ENCODE data around the gene VPS35L. TPM values are rescaled to one million over a fixed set of nuclear protein-coding genes. Genes with fewer than 3 reads are reported as not detected.
"Not testable (repeated sequence)": the region's sequence is repeated elsewhere in the genome, so short reads cannot be mapped to it uniquely, and the experiment has no call there.

The VPS35L gene
- polyA plus RNA-seq, 4 donors, result 62.3 to 64.9 (median 63.7) TPM

DNA sequence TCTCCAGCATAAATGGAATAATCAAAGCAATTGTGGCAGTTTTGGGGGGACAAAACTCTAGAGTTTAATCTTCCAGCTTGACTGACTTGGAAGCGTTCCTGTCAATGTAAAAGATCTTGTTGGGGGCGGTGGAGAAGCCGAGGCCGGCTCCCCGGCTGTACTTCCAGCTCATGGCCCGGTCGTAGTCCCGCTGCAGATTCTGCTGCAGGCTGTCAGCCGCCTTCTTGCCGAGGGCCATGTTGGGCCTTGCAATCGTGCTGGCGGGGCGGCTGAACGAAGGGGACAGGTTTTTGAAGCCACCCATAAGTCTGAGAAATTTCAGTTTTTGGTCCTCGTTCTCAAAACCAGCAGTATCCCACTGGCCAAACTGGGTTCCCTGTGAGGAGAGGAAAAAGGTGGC lies 151.3 kb downstream of the VPS35L start:
- no peak for DNase-seq (ENCODE audit: low read depth in 4 of 4, low spot score in 2 of 4)

DNA sequence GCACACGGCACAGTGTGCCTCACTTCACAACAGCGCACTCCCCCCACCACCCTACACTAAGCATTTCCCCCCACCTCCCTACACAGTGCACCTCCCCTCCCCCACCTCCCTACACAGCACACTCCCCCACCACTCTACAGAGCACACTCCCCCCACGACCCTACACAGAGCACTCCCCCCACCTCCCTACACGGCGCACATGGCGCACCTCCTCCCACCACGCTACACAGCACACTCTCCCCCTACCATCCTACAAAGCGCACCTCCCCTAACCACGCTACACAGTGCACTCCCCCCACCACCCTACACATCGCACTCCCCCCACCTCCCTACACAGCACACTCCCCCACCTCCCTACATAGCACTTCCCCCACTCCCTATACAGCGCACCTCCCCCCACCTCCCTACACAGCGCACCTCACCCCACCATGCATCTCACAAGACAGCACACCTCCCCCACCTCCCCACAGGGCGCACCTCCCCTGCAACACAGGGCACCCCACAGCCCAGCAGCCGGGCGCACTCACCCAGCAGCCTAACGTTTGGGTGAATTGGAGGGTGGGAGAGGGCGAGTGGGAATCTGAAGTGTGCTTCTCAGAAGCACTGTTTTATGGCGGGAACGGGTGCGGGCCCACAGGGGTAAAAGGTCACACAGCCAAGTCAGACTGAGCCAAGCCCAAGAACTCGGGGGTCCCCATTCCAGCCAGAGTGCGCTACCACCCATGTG lies 152.2 kb downstream of the VPS35L start:
- DNase-seq (ENCODE audit: low read depth in 4 of 4, low spot score in 2 of 4), result no peak

DNA sequence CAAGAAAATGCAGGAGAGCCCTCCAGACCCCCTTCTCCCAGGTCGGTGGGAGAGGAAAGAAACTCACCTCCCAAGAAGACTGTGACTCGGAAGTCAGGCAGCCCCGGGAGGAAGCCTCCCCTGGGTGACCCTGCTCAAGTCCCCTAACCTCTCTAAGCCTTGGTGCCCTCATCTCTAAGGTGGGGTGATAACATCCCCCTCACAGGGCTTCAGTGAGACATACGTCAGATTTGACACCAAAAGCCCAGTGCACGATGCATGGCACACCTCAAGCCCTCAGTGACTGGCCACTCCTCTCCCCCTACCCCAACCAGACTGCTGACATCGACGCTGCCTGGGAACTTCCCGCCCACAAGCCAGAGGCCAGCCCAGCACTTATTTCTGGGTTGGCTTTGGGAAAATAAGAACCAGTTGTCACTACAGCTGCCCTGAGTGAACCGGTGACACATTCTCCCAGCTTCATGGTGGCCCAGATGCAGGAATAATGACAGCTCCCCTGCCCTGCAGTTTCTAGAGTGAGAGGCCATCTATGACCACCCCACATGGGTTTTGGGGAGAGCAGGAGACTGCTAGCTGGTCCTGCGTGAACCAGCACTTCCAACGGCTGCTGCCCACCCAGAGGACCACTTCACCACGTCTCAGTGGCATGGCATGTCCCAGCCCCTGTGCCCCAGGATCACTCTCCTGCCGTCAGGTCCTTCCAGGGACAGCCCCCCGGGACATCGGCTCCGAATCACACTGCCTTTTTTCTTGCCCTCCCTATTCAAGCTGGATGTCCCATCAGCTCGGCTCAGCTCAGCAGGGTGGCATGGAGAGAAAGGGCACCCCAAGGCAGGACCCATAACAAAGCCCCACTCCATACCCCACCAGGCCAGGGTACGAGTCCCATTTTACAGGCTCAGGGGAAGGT lies 153.0 kb downstream of the VPS35L start:
- no peak for DNase-seq (ENCODE audit: low read depth in 4 of 4, low spot score in 2 of 4)

DNA sequence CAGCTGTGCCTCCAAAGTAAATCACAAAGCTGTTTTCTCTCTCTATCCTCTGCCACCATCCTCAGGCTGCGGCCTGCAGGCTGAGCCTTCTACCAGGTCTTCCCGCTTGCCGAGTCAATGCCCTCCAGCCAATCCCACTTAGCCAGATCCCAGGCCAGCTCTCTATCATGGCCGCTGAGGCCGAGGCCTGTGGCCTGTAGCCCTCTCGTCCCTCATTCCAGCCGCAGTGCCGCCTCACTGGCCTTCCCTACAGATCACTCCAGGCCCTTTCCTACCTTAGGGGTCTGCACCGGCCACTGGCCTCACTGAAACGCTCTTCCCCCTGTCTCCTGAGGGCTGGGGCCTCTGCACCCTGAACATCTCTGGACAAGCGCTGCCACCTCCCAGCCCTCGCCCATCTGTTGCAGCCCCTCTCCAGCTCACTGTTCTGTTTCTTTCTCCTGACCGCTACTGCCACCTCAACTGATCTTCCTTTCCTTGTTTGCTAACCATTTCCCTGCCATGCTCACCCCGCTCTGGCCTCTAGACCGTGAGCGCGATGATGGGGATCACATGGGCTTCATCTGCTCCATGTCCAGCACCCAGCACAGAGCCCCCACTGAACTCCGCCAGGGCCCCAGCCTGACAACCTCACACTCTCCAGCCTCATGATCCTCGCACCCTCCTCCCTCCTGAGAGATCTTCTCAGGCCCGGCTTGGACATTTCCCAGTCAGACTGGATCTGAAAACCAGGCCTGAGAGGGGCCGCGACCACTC lies 154.1 kb downstream of the VPS35L start:
- no peak for DNase-seq (ENCODE audit: low read depth in 4 of 4, low spot score in 2 of 4)

DNA sequence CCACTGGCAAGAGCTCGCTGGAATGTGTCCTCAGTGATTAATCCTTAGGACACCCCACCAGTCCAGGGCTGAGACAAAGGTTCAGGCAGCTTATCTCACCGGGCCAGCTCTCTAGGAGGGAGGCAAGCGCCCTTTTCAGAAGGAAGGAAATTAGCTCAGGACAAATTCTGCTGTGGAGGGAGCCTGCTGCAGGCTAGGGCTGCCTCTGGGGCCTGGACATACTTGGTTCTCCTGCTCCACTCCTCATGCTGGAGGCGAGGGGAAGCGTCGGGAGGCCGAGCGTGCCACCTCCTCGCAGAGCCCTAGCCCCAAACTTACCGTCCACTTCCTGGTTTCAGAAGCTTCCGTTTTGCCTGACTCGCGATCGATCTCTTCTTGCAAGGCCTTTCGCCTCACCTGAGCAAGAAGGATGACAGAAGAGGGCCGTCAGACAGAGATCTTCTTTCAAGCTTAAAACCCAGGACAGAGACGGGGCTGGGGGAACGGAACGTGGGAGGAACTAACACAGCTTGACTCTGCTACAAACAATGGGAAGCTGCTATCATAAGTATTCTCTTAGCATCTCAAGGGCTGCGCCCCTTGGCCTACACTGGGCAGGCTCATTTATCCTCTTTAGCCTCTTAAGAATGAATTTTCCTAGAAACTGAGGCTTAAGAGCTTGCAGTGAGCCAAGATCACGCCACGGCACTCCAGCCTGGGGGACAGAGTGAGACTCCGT lies 154.8 kb downstream of the VPS35L start:
- no peak for DNase-seq (ENCODE audit: low read depth in 4 of 4, low spot score in 2 of 4)

DNA sequence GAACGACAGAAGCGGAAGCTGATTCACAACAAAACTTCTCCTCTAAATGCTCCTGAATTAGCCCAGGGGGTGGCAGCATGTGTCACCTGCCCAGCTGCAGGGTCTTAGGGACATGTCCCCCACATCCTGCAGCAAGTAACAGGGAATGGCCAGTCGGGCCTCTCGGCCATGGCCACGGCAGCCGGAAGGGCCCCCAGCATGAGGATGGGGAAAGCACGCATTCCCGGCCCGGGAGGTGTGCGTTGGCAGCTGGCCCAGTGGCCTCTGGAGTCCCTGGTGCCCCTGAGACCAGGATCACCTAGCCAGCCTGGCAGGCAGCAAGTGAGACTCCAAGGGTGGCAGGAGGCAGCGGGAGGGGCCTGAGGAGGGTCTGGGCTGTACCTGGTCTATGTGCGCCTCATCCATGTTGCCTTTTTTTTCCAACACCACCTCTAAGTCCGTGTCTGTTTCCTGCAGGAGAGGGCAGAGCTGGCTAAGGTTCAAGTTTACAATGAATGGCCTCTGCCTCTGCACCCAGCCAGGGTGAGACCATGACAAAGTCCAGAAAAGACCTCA lies 155.6 kb downstream of the VPS35L start:
- DNase-seq (ENCODE audit: low read depth in 4 of 4, low spot score in 2 of 4), result no peak

DNA sequence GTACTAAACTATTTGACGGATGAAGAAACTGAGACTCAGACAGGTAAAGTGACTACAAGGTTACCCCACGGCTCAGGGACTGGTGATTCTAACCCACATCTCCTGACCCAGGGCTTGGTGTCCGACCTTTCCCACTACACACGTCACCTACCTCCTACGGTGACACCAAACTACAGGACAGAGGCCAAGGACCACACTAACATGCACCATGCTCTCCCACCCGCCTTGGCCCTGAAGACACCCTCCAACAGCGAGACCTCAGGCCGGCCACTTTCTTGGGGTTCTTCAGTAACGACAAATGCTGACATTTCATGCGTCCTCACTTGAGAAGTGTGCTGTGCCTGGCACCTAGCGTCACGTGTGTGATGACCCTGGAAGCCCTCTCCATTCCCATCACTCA lies 156.1 kb downstream of the VPS35L start:
- no peak for DNase-seq (ENCODE audit: low read depth in 4 of 4, low spot score in 2 of 4)

DNA sequence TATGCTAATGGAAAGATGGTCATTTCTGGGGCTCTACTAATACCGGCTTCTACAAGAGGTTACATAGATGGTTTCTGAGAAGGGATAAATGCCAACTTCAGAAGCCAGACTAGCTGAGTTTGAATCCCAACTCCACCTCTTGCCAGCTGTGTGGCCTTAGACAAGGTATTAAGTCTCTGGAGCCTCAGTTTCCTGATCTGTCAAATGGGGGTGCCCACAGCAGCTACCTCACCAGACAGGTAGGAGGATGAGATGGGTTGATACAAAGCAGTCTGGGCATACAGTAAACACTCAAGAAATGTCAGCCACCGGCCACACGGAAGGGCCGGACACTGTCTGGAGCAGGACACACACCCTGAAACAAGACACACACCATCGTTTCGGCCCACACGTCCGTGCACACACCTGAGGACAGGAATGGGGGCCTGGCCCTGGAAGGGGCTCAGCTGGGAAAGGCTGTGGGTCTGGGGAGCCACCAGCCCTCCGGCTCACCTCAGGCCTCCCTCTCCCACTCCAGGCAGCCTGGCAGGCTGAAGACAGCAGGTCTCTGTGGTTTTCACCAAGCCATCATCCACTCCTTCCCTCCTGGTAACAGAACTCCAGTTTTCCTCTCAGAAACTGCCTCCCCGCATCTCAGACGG lies 157.0 kb downstream of the VPS35L start:
- no peak for DNase-seq (ENCODE audit: low read depth in 4 of 4, low spot score in 2 of 4)

DNA sequence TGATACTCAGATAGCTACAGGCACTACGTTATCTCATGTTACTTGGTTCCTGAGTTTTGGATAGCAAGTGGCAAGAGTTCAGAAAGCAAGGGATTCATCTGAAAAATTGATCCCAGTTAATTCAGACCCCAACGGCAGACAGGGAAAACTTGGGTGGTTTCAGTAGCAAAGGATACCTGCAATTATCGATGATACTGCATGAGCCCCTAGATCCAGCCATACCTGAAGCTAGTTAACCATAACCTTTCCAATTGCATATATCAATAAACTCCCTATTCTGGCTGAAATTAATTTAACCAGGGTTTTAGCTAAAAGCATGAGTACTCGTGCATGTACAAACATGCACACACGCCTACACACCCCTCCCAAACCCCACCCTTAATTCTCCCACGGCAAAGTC lies 158.2 kb downstream of the VPS35L start:
- DNase-seq (ENCODE audit: low read depth in 4 of 4, low spot score in 2 of 4), result no peak

DNA sequence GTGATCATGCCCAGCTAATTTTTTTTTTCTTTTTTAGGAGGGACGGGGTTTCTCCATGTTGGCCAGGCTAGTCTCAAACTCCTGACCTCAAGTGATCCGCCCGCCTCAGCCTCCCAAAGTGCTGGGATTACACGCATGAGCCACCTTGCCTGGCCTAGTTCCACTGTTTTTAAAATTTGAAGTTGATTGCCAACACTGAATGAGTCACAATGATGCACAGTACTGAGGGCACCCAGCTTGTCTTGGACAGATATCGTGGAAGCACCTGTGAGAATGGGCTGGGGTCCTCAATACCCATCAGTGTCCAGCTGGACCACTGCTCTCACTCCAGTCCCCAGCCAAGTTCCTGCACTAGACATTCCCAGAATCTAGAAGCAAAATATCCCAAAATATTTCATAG lies 160.1 kb downstream of the VPS35L start:
- no peak for DNase-seq (ENCODE audit: low read depth in 4 of 4, low spot score in 2 of 4)

DNA sequence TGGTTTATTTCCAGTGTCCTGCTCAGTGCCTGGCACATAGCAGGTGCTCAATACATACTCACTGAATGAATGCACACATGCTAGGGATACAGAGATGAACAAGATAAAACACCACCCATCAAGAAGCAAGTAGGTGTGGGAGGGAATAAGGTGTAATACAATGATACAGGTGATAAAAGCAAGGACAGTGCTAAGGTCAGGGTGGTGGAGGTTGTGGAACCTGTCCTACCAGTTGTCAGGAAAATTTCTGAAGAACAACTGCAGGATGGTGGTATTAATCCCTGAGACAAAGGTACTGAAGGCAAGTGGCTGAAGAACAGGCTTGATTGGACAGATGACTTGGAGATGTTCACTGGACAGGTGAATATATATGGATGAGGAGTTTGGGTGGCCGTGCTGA lies 160.7 kb downstream of the VPS35L start:
- no peak for DNase-seq (ENCODE audit: low read depth in 4 of 4, low spot score in 2 of 4)

DNA sequence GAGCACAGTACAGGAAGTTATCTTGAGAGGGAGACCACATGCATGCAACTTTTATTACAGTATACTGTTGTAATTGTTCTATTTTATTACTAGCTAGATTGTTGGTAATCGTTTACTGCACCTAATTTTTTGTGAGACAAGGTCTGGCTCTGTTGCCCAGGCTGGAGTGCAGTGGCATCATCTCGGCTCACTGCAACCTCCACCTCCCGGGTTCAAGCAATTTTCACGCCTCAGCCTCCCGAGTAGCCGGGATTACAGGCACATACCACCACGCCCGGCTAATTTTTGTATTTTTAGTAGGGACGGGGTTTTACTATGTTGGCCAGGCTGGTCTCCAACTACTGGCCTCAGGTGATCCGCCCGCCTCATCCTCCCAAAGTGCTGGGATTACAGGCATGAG lies 161.2 kb downstream of the VPS35L start:
- not testable (repeated sequence) for DNase-seq (ENCODE audit: low read depth in 4 of 4, low spot score in 2 of 4)

DNA sequence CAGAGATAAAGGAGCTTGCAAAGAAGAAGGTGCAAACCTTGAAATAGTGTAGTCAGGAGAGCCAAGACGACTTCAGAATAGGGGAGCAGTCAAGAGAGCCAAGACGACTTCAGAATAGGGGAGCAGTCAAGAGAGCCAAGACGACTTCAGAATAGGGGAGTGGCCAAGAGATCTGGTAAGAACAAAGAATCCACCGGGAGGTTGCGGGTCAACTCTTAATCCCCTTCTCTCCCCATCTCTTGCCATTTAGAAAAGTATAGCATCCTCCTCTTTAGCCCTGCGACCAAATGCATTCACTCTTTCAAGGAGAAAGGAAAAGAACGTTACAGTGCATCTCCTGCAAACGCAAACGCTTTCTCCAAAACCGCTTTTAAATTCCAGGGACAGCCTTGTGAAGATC lies 161.8 kb downstream of the VPS35L start:
- DNase-seq (ENCODE audit: low read depth in 4 of 4, low spot score in 2 of 4), result no peak

DNA sequence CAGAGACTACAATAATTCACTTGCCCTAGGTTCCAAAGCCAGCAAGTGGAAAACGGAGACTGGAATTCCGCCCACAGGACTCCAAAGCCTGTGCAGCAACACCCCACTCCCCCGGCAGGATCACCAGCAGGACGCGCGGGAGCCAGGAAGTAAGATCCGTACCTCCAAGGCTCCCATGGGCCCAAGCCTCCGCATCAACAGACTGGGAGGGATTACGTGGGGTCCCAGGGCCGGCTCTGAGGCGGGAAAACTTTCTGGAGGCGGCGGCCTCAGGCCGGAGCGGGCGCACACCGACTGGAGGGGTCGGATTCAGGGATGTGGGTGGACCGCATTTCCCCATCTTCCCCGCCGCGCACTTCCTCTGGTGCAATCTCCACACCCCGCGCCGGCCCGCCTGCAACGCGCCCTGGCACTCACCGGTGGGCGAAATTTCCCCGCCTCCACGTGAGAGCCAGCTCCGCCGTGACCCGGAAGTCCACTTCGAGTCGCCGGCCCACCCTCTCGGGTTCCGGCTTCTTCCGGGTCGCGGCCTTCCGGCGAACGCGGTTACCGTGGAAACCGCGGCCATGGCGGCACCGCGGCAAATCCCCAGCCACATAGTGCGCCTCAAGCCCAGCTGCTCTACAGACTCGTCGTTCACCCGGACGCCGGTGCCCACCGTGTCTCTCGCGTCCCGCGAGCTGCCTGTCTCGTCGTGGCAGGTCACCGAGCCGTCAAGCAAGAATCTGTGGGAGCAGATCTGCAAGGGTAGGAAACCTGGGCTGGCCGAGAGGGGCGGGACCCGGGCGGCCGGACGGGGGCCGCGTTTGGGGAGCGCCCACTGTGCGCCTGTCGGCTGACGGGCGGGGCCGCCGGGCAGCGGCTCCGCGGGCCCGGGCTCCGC lies 162.5 kb downstream of the VPS35L start, which contains the start of the genes IQCK and KNOP1:
TSS of gene IQCK (plus strand) at position 531 of the 883 bp plus-strand sequence. CDS start at position 567, 36 bp downstream.
TSS of gene KNOP1 (minus strand) at position 487 of the 883 bp plus-strand sequence. CDS start 3,192 bp downstream, outside the sequence.
- DNase-seq (ENCODE audit: low read depth in 4 of 4, low spot score in 2 of 4), result peak; percentile 74 to 85 (median 80)

DNA sequence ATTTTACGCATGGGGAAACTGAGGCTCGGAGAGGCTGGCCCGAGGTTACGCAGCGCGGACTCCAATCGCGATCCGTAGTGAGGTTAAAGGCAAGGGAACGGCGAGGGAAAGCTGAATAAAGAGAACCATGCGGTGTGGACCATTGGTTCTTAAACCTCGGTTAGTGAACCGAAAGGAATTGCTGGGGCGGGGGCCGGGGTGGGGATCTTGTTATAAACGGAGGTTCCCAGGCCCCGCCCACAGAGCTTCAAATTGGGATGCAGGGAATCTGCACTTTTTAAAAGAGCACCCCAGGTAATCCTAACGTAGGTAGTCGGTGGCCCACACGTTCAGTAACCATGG lies 163.1 kb downstream of the VPS35L start:
- DNase-seq (ENCODE audit: low read depth in 4 of 4, low spot score in 2 of 4), result no peak

DNA sequence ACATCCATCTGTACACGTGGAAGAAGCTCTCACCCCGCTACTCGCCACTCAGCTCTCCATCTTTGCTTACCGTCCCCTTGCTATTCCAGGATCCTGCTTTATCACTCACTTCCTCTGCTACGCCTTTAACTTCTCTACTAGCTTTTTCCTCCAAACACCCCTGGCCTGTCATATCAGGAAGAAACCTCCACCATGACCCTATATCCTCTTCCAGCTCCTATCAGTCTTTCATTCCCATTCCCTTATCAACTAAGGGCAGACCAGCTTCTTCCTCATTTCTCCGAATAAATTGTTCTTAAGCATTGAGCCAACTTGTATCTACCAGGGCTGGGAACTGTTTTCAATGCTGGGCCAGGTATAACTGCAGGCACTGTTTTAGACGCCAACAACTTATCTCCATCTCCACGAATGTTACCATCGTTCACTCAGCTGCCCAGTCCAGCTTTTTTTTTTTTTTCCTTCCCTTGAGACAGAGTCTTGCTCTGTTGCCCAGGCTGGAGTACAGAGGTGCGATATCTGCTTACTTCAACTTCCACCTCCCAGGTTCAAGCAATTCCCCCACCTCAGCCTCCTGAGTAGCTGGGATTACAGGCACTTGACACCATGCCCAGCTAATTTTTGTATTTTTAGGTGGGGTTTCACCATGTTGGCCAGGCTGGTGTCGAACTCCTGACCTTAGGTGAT lies 166.9 kb downstream of the VPS35L start:
- DNase-seq (ENCODE audit: low read depth in 4 of 4, low spot score in 2 of 4), result no peak

DNA sequence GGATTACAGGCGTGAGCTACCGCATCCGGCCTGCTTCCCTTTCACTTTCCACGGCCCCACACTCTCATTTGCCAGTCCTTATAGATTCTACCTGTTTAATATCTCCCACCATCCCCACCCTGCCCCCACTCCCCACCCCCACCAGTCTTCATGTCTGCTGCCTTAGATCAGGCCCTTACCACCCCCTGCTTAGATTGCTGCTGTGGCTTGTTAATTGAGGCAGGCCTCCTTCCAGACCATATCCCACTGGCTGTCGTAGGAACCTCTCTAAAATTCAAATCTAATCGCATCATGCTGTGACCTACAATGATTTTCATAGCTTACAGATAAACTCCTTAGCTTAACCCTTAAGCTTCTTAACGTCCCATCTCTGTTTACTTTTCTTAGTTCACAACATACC lies 167.5 kb downstream of the VPS35L start:
- no peak for DNase-seq (ENCODE audit: low read depth in 4 of 4, low spot score in 2 of 4)

DNA sequence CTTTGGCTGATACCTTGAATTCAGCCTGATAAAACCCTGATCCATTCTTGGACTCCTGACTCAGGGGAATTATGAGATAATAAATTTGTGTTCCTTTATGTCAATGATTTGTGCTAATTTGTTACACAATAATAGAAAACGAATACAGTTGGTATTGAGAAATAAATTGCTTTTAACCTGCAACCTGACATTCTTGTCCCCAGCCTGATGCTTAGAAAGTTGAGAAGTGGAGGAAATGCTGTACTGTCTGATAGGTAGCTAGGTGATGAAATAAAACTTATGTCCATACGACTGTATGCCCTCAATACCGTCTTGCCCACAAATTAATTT lies 173.1 kb downstream of the VPS35L start:
- no peak for DNase-seq (ENCODE audit: low read depth in 4 of 4, low spot score in 2 of 4)
